CD4-positive, alpha-beta T cell treated with Interleukin-12 subunit alpha and Interleukin-12 subunit beta, for 1 hour (primary cell): ENCODE results near the gene RASGEF1B.

ENCODE experiments used
- DNase-seq: peaks from one replicate; pipeline ENCODE4 v3.0.0-alpha.2; 2020

Gene RASGEF1B

GRCh38 chr4:81380437-81380836, 91.3 kb downstream of the RASGEF1B start:
- no peak for DNase-seq

GRCh38 chr4:81378386-81378785, 93.3 kb downstream of the RASGEF1B start:
- DNase-seq, result no peak

GRCh38 chr4:81377191-81377590, 94.5 kb downstream of the RASGEF1B start:
- no peak for DNase-seq

GRCh38 chr4:81376720-81377119, 95.0 kb downstream of the RASGEF1B start:
- DNase-seq, result no peak
